ENCODE results near the gene TRIM26.
A peak's percentile ranks its signal among the peaks of the same experiment; 100 is the strongest.

The TRIM26 gene

DNA sequence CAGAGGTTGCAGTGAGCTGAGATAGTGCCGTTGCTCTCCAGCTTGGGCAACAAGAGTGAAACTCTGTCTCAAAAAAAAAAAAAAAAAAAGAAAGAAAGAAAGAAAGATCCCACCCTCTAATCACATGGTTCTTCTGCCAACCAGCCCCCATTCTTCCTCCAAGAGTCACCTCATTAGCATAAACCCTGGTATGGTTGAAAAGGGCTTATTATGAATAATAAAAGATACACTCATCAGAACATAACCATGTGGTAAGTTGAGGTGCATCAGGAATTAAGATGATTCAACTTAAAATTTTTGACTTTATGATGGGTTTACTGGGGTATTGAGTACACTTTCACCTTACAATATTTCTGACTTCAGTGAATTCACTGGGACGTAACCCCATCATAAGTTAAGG is 78.1 kb downstream of the TRIM26 start:
- Histone ChIP-seq H3K27me3 (no peaks in the 10 kb centered on the region), H3K4me1 (peaks cover 30% of the 10 kb centered on the region), H3K4me2 (peak overlapping the region; percentile 75; the same call in 1 of the 2 replicates), H3K9ac (no peak overlapping the region), H4K20me1 (no peaks in the 10 kb centered on the region), H3K4me3 (no peak overlapping the region), H3K27ac (no peak overlapping the region), H3K9me3 (no peaks in the 10 kb centered on the region), H3K36me3 (no peaks in the 10 kb centered on the region)
- no peak for TF ChIP-seq Cebpa-rat (IDR thresholded peaks at IDR 0.05)
